HG02973 (cell line): ENCODE measurements around the gene ZNF750.

ENCODE experiments used
- ATAC-seq: cut with Tn5 transposase; IDR thresholded peaks from one replicate; pipeline ENCODE4 v1.9.1; 2021; ENCODE audit warnings: moderate library complexity; ENCODE audit not compliant: unreplicated experiment

Gene ZNF750

GRCh38 chr17:82836823-82837357 is 2.9 kb downstream of the ZNF750 start:
- no peak for ATAC-seq

- no peak for ATAC-seq
These were observed 3.9 kb downstream of the ZNF750 start for GRCh38 chr17:82835766-82836512.

GRCh38 chr17:82835122-82835521 is 4.7 kb downstream of the ZNF750 start:
- ATAC-seq, result no peak

GRCh38 chr17:82832881-82833475 is 6.8 kb downstream of the ZNF750 start:
- ATAC-seq, result no peak

GRCh38 chr17:82832411-82832810 is 7.4 kb downstream of the ZNF750 start:
- no peak for ATAC-seq

GRCh38 chr17:82831818-82832200 is 8.0 kb downstream of the ZNF750 start:
- ATAC-seq, result no peak

- no peak for ATAC-seq
These were observed 8.6 kb downstream of the ZNF750 start for GRCh38 chr17:82831041-82831817.

GRCh38 chr17:82830249-82830661 is 9.6 kb downstream of the ZNF750 start:
- no peak for ATAC-seq

- ATAC-seq, result no peak
These were observed 10.8 kb downstream of the ZNF750 start for GRCh38 chr17:82828875-82829487.

GRCh38 chr17:82826956-82827355 is 12.9 kb downstream of the ZNF750 start:
- no peak for ATAC-seq

- ATAC-seq, result no peak
These were observed 13.6 kb downstream of the ZNF750 start for GRCh38 chr17:82826211-82826610.

GRCh38 chr17:82825540-82826124 is 14.2 kb downstream of the ZNF750 start:
- ATAC-seq, result no peak

- no peak for ATAC-seq
These were observed 16.8 kb downstream of the ZNF750 start for GRCh38 chr17:82823004-82823403.

GRCh38 chr17:82822281-82822680 is 17.5 kb downstream of the ZNF750 start:
- no peak for ATAC-seq

- ATAC-seq, result no peak
These were observed 18.3 kb downstream of the ZNF750 start for GRCh38 chr17:82821554-82821953.

GRCh38 chr17:82820278-82821251 is 19.3 kb downstream of the ZNF750 start:
- no peak for ATAC-seq

GRCh38 chr17:82817947-82818346 is 21.9 kb downstream of the ZNF750 start:
- no peak for ATAC-seq

- no peak for ATAC-seq
These were observed 23.5 kb downstream of the ZNF750 start for GRCh38 chr17:82816358-82816757.

- ATAC-seq, result no peak
These were observed 24.0 kb downstream of the ZNF750 start for GRCh38 chr17:82815790-82816305.
